Measurements from ENCODE around the gene ZNF90.
"Not testable (repeated sequence)": the region's sequence is repeated elsewhere in the genome, so short reads cannot be mapped to it uniquely, and the experiment has no call there.

ZNF90 gene

DNA sequence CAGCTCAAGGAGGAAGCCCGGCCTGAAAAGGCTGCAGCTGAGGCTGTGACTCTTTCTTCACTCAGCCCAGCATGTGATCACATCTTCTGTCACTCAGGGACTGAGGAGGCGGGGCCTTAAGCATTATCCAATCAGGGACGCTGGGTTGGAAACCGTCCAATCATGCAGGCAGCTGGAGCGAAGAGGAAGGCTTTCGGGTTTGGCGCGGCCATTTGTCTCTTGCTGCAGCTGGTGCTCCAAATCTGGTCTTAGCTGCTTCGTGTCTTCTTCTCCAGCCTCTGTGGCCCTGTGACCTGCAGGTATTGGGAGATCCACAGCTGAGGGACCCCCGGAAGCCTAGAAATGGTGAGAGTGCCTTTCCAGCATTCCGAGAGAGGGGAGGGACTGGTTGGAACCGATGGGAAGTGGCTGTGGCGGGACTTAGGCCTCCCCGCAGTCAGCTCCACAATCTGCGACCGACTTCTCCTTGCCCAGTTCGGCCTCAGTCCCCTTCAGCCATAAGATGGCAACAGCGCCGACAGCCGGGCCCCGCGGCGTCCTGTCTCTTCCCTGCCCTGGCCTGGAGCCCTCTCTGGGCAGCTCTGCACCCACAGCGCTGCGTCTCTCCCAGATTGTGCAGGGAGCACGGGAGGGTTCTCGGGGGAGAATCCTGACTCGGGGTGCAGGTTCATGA, at the start of gene ZNF90:
TSS of gene ZNF90 (plus strand) at position 210 of the 673 bp plus-strand sequence. CDS start at position 343, 133 bp downstream.
- peak; percentile 76 for DNase-seq

DNA sequence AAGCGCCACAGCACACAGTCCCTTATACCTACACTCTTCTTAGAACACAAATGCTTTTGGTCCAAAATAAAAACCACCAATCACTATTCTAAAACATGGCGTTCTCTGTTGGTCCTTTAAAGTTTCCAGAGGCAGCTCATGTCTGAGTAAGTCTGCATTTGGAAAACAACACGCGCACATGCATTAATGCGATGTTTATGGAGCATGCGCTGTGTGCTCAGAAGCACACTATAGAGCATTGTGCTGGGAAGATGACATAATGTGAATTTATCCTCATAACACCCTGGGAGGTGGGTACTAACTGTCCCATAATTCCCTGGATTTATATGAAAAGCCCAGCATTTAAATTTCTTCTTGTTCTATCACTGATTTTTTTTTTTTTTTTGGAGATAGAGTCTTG, 49.2 kb upstream of the ZNF90 start:
- no peak for DNase-seq

DNA sequence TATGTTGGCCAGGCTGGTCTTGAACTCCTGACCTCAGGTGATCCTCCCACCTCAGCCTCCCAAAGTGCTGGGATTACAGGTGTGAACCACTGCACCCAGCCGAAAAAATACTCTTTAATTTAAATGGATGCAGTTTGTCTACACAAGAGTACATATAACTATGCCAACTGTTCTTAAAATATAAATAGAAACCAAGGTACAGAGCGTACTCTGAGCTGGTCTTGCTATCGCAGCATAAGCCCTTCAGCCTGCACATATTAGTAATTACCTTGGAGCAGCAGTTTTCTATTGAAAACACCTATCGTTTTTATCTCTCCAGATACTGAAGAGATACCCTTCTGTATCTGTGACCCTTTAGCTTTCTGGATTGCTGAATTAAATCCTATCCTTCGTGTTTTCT, 41.9 kb upstream of the ZNF90 start:
- DNase-seq: no peak

DNA sequence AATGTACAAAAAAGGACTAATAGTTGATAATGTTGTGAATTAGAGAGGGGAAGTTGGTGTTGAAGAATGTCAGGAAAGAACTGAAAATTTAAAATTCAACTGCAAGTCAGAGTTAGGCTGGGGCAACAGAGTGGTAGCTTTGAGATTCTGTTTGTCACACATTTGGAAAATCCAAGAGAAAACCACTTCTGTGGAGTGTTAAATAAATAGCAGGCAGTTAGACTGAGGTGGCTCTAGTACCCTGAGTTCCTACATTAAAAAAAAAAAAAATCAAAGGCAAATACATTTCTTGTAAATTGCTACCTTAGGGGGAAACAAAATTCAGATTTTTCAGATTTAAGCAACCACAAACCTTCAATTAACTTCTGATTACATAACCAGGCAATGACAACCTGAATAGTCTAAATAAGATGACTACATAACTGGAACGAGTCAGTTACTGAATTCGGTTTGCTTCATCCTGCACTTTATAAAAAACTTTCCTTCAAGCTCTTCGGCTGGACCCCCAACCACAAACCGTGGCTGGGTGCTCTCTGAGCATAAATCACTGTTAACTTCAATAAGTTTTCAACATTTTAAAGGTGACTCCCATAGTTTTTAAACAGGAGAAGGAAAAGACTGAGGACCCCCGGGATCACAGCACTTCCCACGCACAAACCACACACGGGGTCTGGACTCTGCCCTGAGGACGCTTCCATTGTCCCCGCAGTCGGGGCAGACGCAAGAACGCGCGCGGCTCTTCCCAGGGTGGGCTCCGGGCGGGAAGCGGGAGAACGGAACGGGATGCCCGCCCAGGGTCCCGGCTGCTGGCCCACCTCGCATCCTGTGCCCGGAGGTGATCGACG, 39.2 kb upstream of the ZNF90 start:
- DNase-seq: no peak

DNA sequence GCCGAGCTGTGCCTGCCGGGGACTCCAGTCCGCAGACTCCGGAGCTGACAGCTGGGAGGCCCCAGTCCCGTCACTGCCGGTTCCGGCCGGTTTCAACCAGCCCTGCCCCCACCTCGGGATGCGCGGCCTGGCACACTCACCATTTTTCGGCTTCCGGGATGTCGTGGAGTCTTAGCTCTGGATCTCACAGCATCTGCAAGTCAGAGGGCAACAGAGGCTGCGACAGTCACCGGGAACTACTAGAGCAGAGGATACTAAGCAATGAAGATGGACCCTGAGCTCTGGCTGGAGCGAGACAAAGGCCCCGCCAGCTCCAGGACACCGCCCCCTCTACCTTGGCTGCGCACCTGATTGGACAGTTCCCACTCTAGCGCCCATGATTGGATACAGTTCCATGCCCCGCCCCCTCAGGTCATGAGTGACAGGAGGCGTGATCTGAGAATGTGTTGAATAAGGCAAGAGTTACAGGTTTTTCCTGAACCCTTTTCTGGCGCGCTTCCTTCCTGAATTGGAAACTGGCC, 38.5 kb upstream of the ZNF90 start, which contains the start of gene ZNF682:
TSS of gene ZNF682 (minus strand) at position 303 of the 521 bp plus-strand sequence. CDS start at position 143, 160 bp downstream.
- DNase-seq: peak; percentile 54

DNA sequence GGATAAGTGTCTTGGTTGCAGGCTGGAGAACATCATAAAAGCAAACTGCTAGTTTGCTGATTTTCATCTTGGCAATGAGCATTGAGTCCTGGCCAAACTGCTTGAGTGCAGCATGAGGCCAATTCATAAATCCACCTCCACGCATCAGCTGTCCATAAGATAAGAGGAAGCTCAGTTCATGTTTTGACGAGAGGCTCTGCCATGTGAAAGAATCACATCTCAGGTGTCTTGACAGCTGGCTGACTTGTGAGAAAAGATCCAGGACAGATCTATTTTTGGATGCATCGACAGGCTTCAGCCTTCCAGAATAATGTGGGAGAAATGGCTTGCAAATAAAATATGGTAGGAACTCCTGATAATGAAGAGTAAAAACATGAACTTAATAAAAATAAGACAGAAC, 33.1 kb upstream of the ZNF90 start:
- DNase-seq: no peak

DNA sequence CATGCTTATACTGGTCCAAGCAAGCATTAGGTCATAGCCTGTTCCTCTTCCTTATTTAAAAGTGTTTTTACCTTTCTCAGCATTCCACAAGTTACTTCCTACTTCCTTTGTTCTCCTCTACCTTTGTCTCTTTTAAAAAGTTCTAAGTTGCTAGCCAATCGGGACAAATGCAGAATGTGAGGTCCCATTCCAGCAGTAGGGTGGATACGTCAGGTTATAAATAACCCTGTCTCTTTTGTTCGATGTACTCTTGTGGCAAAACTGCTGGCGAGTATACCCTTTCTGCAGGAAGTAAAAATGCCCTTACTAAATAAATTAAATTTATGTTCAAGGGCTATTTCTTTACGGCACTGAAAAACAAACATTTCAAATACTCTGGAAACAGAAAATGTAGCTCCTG, 32.1 kb upstream of the ZNF90 start:
- not testable (repeated sequence) for DNase-seq

DNA sequence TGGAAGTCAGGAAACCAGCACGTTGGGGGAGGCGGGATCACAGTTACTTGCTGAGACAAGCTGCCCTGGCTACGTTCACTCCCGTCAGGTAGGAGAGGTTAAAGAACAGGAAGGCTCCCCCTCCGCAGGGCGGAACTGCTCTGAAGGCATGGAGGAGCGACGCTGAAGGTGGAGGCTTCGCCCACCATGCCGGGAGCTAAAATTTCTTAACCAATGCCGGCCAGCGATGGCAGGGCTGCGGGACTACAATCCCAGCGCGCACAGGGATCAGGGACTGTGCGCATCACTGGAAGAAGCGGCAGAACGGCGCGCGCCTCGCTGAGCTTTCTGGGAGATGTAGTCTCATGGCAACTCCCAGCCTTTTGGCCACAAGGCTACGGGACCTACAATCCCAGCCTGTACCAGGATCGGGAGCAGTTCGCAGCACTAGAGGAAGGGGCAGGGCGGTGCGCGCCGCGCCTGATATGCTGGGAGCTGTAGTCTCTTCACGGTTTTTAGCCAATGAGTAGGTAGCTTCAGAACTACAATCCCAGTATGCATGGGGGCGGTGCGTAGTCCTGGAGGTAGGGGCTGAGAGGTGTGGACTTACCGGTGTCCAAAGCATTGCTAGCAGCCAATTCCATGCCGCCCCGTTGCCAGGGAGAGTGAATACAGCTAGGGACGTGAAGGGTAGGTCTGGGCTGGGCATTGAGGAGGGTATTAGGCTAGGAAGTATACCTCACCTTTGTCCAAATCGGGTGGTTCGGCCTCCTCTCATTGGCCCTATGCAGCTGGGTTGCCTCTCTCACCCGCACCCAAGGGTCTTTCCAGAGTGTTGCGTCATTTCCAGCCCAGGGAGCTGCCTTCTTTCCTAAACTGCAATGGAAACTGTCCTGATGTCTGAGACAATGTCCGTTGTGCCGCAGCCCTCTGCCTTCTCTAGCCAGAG, 25.7 kb upstream of the ZNF90 start:
- peak; percentile 11 for DNase-seq

DNA sequence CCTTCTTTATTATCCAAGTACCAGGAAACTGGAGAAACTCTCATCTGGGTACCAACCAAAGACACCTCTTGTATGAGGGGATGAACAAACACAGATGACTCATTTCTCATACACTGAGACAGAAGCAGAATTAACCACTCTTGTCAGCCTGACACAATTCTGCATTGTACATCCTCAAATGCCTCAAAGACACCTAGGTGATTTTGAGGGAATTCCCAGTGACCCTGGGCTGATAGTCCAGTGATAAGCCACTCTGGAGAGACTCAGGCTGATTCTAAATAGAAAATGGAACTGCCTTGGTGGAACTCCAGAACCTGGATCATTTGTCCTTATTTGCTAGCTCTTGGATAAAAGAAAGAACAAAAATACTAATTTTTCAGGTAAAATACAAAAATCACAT, 19.1 kb upstream of the ZNF90 start:
- not testable (repeated sequence) for DNase-seq

DNA sequence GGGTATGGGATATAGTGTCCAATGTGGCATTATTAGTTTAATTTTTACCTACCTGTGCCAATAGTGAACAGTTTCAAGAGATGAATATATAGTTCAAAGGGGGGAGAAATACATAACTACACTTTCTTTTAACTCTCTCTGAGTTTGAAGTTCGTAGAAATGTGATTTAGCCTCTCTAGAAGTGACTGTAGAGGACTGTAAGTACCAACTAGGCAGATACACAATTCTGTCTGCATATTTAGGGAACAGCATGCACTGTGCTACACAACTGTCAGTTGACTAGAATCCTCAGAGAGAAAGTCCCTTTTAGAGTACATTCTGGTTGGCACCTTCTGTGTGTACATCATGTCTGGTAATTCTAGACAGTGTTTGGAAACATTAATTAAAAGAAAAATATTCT, 17.5 kb upstream of the ZNF90 start:
- no peak for DNase-seq

DNA sequence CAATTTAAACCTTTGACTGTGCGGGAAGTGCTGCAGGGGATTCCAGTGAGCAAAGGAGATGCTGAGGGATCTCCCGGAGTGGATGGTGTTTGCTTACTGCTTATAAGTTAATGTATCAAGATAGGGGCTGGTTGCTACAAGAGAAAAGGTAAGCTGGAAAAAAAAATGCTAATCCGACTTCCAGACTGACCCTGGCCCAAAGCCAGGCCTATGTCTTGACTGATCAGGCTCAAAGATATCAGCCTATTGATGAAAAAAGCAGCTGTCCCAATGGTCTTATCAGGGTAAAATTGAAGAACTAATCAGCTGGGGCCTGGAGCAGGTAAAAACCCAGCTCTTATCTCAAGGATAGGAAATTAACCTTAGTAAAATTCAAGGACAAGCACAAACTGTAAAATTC, 10.9 kb upstream of the ZNF90 start:
- no peak for DNase-seq

DNA sequence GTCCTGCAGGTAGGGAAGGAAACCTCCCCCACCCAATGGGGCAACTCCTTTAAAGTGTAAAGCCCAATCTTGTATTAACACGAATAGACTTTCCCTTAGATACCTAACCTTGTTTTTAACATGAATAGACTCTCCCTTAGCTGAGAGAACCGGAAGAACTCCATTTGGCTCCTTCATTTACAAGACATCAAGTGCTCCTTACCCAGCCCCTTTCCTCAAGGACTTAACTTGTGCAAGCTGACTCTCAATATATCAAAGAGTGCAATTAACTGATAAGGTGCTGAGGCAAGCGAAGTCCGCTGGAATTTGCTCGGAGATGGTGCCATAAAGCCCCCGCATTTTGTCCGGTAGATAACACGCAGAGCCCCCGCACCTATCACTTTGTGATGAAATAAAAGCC, 9.9 kb upstream of the ZNF90 start:
- no peak for DNase-seq

DNA sequence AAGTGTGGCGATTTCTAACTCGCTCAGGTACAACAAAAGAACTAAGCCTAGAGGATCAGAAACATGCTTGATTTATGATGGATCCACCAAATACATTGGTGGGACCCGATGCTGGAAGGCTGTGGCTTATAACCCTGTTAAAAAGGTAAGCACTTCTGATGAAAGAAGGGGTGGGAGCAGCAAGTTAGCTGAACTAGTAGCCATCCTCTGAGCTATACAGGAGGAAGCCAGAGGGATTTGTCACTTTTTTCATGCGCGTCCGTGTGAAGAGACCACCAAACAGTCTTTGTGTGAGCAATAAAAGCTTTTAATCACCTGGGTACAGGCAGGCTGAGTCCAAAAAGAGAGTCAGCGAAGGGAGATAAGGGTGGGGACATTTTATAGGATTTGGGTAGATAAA, 9.2 kb upstream of the ZNF90 start:
- DNase-seq: not testable (repeated sequence)

DNA sequence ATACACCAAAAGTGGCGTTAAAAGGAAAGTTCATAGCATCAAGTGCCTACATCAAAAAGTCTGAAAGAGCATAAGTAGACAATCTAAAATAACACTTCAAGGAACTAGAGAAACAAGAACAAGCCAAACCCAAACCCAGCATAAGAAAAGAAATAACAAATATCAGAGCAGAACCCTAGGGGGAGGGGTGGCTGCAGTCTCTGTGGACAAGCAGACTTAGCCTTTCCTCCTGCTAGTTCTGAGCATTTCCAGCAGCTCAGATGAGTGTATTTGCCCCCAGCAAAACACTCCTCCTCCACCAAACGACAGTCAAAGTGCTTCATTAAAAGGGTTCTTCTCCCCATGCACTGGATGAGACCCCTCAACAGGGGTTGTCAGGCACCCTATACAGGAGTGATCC, 7.1 kb upstream of the ZNF90 start:
- DNase-seq: no peak

DNA sequence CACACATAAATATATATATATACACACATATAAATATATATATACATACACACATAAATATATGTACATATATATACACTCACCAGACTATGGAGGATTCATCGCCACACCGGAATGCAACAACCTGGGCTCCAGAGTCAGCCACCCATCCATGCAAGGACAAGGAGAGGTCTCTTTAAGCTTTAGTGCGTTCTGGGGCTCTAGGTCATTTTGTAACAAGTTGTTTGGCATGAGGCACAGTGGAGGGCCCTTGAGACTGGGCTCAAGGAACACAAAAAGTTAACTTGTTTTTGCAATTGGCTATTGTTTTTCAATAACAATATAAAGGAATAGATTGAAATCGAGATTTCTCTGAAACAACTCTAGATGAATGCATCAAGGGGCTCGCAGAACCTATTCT, 4.9 kb upstream of the ZNF90 start:
- DNase-seq: no peak

DNA sequence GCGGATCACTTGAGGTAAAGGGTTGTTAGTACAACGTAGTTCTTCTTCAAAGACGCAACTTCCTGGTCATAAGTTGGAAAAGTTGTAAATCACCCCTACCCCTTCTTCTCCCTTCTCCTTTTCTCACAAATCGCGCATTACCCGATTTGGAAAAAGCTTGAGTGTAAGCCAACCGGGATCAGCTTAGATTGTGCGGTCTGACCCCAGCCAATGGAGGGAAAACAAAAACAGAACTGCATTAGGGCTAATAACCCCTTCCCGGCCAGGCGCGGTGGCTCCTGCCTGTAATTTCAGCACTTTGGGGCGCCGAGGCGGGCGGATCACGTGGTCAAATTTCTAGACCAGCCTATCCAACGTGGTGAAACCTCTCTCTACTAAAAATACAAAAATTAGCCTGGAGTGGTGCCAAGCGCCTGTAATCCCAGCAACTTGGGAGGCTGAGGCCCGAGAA, 806 bp downstream of the ZNF90 start:
- peak; percentile 1 for DNase-seq

DNA sequence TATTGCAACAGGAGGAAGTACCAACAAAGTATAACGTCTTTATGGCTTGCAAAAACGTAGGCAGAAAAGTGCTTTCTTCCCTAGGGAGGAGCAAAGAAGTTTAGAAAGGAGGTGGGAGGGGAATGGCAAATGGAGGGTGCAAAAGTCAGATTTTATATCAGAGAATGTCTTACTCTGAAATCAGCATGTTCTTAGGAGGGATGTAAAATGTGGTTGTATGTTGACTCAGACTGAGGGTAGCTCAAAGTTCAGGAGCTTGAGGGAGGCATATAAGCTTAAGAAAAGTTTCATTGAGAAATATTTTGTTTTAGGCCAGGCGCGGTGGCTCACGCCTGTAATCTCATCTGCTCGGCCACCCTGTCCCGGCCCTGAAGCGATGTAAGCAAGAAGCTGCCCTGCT, 1.7 kb downstream of the ZNF90 start:
- no peak for DNase-seq

DNA sequence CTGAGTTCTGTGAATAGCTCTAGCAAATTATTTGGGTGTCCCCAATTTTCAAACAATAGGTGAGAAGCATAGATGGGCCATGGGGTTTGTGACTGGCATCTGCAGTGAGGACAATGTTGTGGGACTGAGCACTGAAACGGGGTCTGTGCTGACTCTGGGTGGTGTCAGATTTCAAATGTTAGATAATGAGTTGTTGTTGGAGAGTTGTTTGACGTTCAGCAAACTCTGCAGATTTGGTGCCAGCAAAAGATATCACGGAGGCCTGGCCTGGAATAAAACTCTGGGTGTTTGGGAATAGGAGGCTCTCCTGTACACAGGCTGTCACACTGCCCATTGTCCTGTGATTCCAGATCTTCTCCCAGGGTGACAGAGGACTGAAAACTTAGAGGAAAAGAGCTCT, 2.9 kb downstream of the ZNF90 start:
- no peak for DNase-seq

DNA sequence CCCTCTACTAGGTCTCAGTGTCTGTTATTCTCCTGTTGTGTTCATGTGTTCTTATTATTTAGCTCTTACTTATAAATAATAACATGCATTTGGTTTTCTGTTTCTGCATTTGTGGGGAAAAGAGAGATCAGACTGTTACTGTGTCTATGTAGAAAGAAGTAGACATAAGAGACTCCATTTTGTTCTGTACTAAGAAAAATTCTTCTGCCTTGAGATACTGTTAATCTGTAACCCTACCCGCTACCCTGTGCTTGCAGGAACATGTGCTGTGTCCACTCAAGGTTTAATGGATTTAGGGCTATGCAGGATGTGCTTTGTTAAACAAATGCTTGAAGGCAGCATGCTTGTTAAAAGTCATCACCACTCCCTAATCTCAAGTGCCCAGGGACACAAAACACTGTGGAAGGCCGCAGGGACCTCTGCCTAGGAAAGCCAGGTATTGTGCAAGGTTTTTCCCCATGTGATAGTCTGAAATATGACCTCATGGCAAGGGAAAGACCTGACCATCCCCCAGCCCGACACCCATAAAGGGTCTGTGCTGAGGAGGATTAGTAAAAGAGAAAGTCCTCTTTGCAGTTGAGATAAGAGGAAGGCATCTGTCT, 4.5 kb downstream of the ZNF90 start:
- not testable (repeated sequence) for DNase-seq

DNA sequence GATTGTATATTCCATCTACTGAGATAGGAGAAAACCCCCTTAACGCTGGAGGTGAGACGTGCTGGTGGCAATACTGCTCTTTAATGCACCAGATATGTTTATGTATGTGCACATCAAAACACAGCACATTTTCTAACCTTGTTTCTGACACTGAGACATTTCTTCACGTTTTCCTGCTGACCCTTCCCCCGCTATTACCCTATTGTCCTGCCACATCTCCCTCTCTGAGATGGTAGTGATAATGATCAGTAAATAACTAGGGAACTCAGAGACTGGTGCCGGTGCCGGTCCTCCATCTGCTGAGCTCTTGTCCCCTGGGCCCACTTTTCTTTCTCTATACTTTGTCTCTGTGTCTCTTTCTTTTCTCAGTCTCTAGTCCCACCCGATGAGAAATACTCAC, 5.1 kb downstream of the ZNF90 start:
- not testable (repeated sequence) for DNase-seq

DNA sequence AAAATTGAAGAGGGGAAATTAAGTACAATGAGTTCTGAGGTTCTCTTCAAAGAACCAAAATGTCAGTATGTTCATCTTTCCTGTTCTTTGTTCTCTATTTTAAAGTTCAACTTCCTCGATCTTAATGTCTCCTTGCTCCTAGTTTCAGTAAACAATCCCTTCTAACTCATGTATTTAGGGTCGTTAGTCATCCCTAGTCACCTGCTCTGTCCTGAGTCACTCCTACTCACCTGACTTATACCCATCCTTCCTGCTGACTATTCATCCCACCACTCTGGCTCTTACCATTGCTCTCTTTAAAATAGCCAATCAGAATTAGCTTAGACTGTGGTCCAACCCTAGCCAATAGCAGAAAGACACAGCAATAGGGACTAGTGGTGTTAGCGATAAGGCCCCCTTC, 24.3 kb downstream of the ZNF90 start:
- DNase-seq: no peak

DNA sequence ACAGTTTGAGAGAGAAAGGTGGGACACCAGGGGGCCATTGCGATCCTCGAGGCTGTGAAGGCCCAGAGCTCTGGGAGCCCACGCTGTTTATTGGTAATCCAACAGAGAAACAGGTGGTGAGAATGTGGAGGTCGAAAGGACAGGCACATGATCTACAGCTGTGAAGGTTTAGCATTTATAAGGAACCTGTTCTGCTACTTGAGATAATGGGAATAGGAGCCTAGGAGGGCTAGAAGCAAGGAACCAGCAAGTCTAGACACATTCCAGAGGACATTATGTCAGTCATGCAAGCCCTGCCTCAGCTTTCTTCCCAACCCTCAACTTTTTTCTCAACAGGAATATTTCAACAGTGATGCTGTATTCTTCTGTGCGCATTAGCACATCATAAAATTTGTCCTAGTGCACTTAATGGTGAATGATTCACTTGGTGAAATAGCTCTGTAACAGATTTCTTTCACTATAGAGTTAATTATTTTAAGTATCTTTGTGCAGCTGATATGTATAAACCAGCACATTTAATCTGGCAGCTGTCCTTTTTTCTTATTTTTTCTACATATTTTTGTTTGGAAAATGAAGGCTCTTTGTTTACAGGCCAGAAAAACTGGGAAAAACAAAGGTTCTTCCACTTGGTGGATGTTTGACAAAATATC, 25.4 kb downstream of the ZNF90 start:
- DNase-seq: no peak
